RWPE2 (cell line): ENCODE results near the gene IL32.

ENCODE experiments used
- ATAC-seq: fragments of 200-7000 bp; cut with Tn5 transposase; 3 replicates; pipeline ENCODE4 v1.9.1; 2021; ENCODE audit warnings: low read depth
- DNase-seq: peaks from one replicate; pipeline ENCODE4 v3.0.0-alpha.2; 2020; ENCODE audit warnings: low spot score
- H3K27ac ChIP-seq: fragments of 450-650 bp; 2 replicates; pipeline ENCODE4 v1.5.1; 2017; ENCODE audit warnings: mild to moderate bottlenecking; ENCODE audit not compliant: poor library complexity, severe bottlenecking
- H3K27me3 ChIP-seq: fragments of 250-450 bp; sonication (Bioruptor Pico); 2 replicates; pipeline ENCODE4 v1.5.1; 2021; ENCODE audit warnings: mild to moderate bottlenecking, moderate library complexity; ENCODE audit not compliant: insufficient read depth, poor library complexity, severe bottlenecking
- H3K36me3 ChIP-seq: fragments of 250-450 bp; sonication (Bioruptor Pico); 2 replicates; pipeline ENCODE4 v1.5.1; 2020; ENCODE audit warnings: low read depth, mild to moderate bottlenecking, moderate library complexity
- H3K4me1 ChIP-seq: fragments of 250-450 bp; sonication (Bioruptor Pico); 2 replicates; pipeline ENCODE4 v1.5.1; 2021; ENCODE audit warnings: mild to moderate bottlenecking, moderate library complexity; ENCODE audit not compliant: insufficient read depth, poor library complexity, severe bottlenecking
- H3K4me3 ChIP-seq: fragments of 250-450 bp; sonication (Bioruptor Pico); 2 replicates; pipeline ENCODE4 v1.5.1; 2021; ENCODE audit warnings: mild to moderate bottlenecking, moderate library complexity; ENCODE audit not compliant: severe bottlenecking
- H3K9me3 ChIP-seq: fragments of 250-450 bp; sonication (Bioruptor Pico); 2 replicates; pipeline ENCODE4 v1.5.1; 2021; ENCODE audit warnings: mild to moderate bottlenecking, moderate library complexity; ENCODE audit not compliant: severe bottlenecking
- CTCF ChIP-seq: fragments of 450-650 bp; IDR thresholded peaks from one replicate; pipeline ENCODE4 v1.5.1; 2017; ENCODE audit warnings: mild to moderate bottlenecking, moderate library complexity; ENCODE audit not compliant: poor library complexity, severe bottlenecking

Gene IL32

GRCh38 chr16:3046641-3047386 is 18.6 kb upstream of the IL32 start:
- H3K27me3 ChIP-seq, result peaks cover 40% of the 10 kb centered on the region
- H3K27ac ChIP-seq, result no peak overlapping the region
- H3K4me3 ChIP-seq, result peak overlapping the region; percentile 34
- ATAC-seq (0 out of 3 replicates have a peak, but pooled peaks have one; percentile 19), DNase-seq (no peak)
- no peaks in the 10 kb centered on the region for H3K4me1 ChIP-seq
- H3K9me3 ChIP-seq, result no peaks in the 10 kb centered on the region
- H3K36me3 ChIP-seq, result no peaks in the 10 kb centered on the region
- no peak for TF ChIP-seq CTCF

GRCh38 chr16:3047387-3047720 is 18.1 kb upstream of the IL32 start:
- ATAC-seq (peak; percentile 5; the same call in 1 of the 3 replicates), DNase-seq (no peak)
- no peak overlapping the region for H3K4me3 ChIP-seq
- TF ChIP-seq CTCF, result no peak
- H3K4me1 ChIP-seq, result no peaks in the 10 kb centered on the region
- no peaks in the 10 kb centered on the region for H3K9me3 ChIP-seq
- no peaks in the 10 kb centered on the region for H3K36me3 ChIP-seq
- H3K27me3 ChIP-seq, result peaks cover 40% of the 10 kb centered on the region
- H3K27ac ChIP-seq, result no peak overlapping the region

- Histone ChIP-seq H3K4me1 (no peaks in the 10 kb centered on the region), H3K4me3 (no peak overlapping the region), H3K27me3 (peaks cover 35% of the 10 kb centered on the region), H3K27ac (no peak overlapping the region), H3K36me3 (no peaks in the 10 kb centered on the region), H3K9me3 (no peaks in the 10 kb centered on the region)
- no peak for TF ChIP-seq CTCF
- no peak for ATAC-seq
- no peak for DNase-seq
Observed at GRCh38 chr16:3049921-3050481, 15.4 kb upstream of the IL32 start.

- H3K4me3 ChIP-seq, result no peak overlapping the region
- DNase-seq, result no peak
- peaks cover 30% of the 10 kb centered on the region for H3K27me3 ChIP-seq
- TF ChIP-seq CTCF, result no peak
- H3K36me3 ChIP-seq, result no peaks in the 10 kb centered on the region
- no peaks in the 10 kb centered on the region for H3K9me3 ChIP-seq
- no peaks in the 10 kb centered on the region for H3K4me1 ChIP-seq
- ATAC-seq, result no peak
- no peak overlapping the region for H3K27ac ChIP-seq
Observed at GRCh38 chr16:3050487-3050886, 15.0 kb upstream of the IL32 start.

GRCh38 chr16:3051009-3051408 is 14.4 kb upstream of the IL32 start:
- peaks cover 26% of the 10 kb centered on the region for H3K27me3 ChIP-seq
- no peaks in the 10 kb centered on the region for H3K9me3 ChIP-seq
- TF ChIP-seq CTCF, result no peak
- no peak overlapping the region for H3K27ac ChIP-seq
- DNase-seq (no peak), ATAC-seq (no peak)
- H3K4me3 ChIP-seq, result no peak overlapping the region
- H3K4me1 ChIP-seq, result no peaks in the 10 kb centered on the region
- no peaks in the 10 kb centered on the region for H3K36me3 ChIP-seq
